HG03342 (cell line): Measurements from ENCODE around the gene C19orf38.

ENCODE experiments used
- ATAC-seq: cut with Tn5 transposase; IDR thresholded peaks from one replicate; pipeline ENCODE4 v1.9.1; 2021; ENCODE audit warnings: mild to moderate bottlenecking, moderate library complexity; ENCODE audit not compliant: unreplicated experiment

The C19orf38 gene

DNA sequence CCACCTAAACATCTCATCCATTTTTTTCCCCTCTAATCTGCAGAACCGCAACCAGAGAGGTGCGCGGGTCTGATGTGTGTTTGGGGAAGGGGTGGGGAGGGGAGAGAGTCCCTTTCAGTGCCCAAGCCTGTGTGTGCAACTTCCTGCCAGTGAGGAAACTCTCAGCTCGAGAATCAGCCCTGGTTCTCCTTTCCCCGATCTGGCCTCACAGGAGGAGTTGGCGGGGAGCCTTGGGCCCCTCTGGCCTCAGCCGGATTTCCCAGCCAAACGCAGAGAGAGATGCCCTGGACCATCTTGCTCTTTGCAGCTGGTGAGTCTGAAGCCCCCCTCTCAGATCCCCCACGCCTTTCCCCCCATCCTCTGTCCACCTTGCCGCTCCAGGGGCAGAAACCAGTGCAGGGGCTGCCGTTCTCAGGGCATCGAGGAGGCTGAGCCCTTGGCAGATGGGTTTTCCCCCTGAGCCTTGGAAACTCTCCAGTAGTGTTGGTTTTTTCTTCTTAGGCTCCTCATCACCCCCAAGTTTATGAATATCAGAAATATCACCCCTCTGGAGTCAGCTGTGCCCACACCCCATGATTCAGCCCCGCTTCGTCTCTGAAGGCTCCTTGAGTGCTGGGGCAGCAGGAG, at the start of gene C19orf38:
C19orf38 (plus strand) TSS at position 186 of the 627 bp plus-strand sequence; CDS start at position 280, 94 bp downstream.
- no peak for ATAC-seq

GRCh38 chr19:10800488-10800887, 47.7 kb upstream of the C19orf38 start:
- ATAC-seq = no peak

- ATAC-seq = no peak
Observed at GRCh38 chr19:10802479-10802878, 45.7 kb upstream of the C19orf38 start.

GRCh38 chr19:10803252-10803651, 45.0 kb upstream of the C19orf38 start:
- no peak for ATAC-seq

- no peak for ATAC-seq
Observed at GRCh38 chr19:10805065-10805757, 43.0 kb upstream of the C19orf38 start.

GRCh38 chr19:10805758-10806247, 42.4 kb upstream of the C19orf38 start:
- ATAC-seq = no peak

DNA sequence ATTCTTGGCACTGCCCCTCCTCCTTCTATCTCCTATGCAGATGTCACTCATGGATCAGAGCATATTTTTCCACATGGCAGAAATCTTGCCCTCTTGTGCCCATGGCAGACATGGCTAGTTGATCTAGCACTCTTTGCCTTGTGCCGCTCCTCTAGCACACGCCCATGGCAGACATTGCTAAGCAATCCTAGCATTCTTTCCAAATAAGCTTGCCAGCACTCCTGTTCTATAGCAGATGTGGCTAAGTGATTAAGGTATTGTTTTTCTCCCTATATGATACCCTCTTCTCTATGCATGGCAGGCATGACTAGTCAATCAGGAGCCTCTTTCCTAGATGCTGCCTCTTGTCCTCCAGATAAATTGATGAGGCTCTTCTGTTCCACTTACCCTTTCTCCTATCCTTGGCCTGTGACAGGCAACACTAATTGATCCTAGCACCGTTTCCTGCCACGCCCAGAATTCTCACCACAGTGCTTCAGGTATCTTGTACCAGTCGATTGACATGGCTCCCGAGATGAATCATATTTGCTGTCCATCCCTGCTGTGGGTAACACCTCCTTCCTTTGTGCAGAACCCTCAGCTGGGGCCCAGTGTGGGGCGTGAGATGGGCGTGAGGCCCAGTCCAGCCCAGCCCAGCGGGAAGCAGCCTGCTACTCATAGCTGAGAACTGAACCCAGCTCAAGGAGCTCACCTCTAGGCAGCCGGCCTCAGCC, 39.1 kb upstream of the C19orf38 start:
- no peak for ATAC-seq

- no peak for ATAC-seq
Observed at GRCh38 chr19:10809651-10810285, 38.4 kb upstream of the C19orf38 start.

DNA sequence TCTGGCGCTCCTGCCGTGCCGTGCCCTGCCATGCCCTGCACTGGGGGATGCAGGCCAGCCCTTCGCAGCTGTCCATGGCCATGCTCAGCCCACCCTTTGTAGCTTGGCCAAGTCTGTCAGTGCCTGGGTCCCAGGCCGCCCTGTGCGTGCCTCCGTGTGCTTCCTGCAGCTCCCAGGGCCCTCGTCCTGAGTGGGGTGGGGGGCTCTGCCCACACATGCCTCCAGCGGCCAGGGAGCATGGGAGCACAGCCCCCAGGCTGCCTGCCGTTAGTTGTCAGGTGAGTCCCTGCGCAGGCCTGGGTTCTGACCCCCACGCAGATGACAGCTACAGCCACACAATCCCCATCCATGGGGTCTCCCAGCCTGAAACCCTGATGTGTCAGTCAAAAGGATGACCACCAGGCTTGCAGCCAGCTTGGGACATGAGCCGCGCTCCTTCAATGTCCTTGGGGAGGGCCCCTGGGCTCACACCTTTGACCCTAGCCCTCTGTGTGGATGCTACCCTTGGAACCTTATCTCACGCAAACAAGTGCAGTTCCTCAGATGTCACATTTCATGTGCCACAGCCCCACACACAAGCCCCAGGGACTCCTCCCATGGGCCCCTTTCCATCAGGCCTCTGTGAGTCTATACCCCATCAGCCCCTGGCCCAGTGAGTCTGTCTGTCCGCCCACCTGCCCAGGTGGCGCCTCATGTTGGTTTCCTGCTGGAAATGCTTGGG, 36.7 kb upstream of the C19orf38 start:
- no peak for ATAC-seq

DNA sequence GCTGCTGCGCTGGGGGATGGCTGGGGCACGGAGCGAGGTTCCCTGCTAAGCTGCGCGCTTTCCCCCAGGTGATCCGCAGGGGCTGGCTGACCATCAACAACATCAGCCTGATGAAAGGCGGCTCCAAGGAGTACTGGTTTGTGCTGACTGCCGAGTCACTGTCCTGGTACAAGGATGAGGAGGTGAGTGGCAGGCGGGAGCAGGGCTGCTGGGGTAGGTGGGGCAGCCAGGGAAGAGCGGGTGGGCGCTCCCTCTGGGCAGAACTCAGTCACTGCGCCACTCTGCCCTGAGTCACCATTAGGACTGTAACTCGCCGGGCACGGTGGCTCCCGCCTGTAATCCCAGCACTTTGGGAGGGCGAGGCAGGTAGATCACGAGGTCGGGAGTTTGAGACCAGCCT, 36.0 kb upstream of the C19orf38 start:
- ATAC-seq = no peak

DNA sequence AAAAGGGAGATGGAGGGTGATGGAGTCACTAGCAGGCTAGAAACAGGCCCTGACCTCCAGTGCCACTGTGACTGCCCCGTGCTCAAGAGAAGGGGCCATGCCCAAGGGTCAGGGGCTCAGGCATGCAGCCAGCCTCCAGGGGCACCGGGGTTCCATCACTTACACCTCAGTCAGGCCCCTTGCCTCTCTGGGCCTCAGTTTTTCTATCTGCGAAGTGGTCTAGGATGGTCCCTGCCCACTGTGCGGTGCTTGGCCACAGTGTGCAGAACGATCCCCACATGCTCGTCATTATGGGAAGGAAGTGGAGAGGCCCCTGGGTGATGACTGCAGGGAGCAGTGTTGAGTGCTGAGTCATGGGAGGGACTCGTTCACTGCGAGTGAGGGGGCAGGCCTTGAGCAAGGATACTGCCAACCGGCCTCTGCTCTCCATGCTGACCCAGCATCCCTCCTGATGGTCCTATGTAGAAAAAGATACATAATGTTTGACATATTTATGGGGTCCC, 35.3 kb upstream of the C19orf38 start:
- ATAC-seq = no peak

GRCh38 chr19:10815007-10815536, 33.1 kb upstream of the C19orf38 start:
- no peak for ATAC-seq

DNA sequence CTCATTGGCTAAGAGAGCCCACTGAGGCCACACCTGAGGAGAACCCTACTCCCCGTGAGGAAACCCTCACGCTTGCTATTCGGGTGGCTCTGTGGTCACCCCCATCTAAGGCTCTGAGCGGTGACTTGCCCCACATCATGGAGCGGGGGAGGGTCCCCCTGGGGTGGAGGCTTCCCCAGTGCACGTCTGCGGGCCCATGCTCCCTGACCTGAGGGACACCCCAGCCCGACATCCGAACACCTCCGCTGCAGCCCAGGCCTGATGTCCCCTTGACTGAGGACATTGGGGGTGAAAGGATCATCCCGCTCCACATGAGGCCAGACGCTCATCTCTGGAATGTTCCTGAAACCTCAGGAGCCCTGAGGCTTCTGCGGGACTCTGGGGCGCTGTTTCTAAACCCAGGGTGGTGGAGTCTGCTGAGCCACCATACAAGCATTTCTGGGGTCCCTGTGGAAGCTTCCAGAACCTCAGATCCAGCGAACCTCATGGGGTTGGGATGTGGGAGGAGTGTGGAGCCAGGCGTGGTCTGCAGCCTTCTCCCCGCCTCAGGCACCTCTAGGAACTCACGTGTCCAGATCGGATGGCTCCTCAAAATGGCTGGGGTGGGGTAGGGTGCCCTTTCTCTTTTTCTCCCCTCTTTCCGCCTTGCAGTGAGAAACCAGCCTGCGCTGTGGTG, 32.1 kb upstream of the C19orf38 start:
- no peak for ATAC-seq

DNA sequence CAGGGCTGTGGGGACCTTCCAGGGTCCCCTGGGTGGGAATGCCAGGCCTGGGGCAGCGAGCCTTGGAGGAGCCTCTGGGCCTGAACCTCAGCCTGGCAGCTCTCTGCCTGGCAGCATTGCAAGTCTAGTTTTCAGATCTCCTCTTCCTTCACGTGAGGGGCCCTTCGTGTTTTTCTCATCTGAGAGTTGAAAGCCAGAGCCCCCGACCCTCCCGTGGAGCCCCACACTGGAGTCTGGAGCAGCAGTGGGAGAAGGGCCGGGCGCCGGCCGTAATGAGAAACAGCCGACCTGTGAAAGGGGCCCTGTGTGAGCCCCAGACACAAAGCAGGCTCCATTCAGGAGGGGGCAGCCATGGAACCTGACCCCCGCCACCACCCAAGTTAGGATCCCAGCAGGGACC, 31.5 kb upstream of the C19orf38 start:
- no peak for ATAC-seq

GRCh38 chr19:10817291-10818038, 30.8 kb upstream of the C19orf38 start:
- ATAC-seq = no peak

DNA sequence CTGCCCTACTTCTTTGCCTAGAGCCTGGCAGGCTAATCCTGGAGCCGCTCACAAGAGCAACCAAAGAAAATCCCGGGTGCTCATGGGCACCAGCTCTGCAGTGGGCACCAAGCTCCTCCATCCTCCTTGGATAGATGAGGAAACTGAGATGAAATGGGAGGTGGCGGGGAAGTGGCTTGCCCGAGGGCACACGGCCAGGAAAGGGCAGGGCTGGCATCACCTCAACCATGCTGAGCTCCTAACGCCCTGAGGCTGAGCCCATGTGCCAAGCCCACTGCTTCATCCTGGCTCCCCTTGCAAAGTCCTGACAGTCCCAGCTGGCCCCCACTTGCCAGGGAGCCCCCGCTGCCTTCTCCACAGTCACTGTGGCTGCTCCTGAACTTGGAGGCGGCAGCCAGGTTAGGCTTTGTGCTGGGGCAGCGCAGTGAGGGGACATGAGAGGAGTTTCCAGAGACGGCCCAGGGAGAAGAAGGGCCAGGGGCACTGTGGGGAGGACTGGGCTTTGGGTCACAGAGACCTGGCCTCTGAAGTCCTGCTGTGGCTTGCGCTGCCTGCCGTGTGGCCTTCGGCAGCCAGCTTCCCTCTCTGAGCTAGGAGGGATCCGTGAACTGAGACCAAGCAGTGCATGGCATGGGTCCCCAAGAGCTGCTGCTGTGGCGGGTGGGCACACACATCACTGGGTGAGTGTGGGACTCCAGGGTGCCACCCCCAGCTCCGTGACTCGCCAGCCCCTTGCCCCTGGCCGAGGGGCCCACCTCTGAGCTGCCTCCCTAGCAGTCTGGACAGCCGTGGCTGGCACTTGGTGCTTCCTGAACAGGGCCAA, 29.7 kb upstream of the C19orf38 start:
- ATAC-seq = no peak

DNA sequence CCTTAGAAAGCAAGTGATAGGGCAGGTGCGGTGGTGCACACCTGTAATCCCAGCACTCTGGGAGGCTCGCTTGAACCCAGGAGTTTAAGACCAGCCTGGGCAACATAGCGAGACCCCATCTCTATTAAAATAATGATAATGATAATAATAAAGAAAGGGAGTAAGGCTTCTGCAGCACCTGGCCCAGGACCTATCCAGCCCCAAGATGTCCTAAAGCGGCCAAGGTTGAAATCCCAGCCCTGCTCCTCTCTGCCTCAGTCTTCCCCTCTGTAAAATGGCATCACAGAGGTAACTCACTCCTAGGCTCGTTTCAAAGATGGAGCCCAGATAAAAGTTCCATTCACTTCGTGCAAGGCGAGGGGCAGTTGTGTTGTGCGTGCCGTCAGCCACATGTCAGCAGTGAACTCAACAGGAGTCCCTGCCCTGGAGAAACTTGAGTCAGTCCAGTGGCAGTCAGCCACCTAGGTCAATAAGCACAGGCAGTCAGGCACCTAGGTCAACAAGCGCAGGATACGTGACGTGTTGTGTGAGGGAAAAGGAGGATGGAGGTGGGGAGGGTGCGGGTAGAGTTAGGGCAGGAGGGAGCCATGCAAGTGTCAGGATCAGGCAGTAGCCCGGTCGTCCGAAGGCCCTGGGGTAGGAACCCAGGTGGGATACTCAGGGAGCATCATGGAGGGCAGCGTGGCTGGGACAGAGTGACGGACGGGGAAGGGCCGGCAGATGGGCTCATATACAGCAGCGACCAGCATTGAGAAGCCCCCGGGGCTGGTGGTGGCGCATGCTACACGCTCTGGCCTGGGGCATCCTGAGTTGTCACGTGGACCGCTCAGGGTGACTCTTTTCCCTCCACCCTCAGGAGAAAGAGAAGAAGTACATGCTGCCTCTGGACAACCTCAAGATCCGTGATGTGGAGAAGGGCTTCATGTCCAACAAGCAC, 28.8 kb upstream of the C19orf38 start:
- no peak for ATAC-seq
